GM12878 (cell line): ENCODE data around the gene CFAP299.

Experiments used
- CBFB ChIP-seq: IDR thresholded peaks from 2 replicates; pipeline ENCODE4 v1.6.1; 2016; ENCODE audit warnings: antibody characterized with exemption, low read depth
- CTCF ChIP-seq, 3 experiments: IDR thresholded peaks in 2 of 3; conservative IDR thresholded peaks in 1 of 3; 2 replicates each; pipeline ENCODE4 v1.5.1; 2011; ENCODE audit warnings: low read depth in 3 of 3, low read length in 3 of 3, mild to moderate bottlenecking in 3 of 3, control low read depth in 2 of 3, moderate library complexity in 2 of 3, inconsistent platforms in 1 of 3, mixed read lengths in 1 of 3; ENCODE audit not compliant: control insufficient read depth in 2 of 3, insufficient read depth in 1 of 3; ENCODE audit errors: extremely low read depth in 1 of 3
- ELK1 ChIP-seq: IDR thresholded peaks from 2 replicates; pipeline ENCODE4 v1.6.1; 2012; ENCODE audit warnings: low read depth, low read length, improper control_type of control experiment
- FOS ChIP-seq: IDR thresholded peaks from 3 replicates; pipeline ENCODE4 v1.6.1; 2011; ENCODE audit warnings: borderline replicate concordance; ENCODE audit not compliant: insufficient read length; ENCODE audit errors: extremely low read depth
- MTA3 ChIP-seq: IDR thresholded peaks from 2 replicates; pipeline ENCODE4 v1.6.1; 2012; ENCODE audit warnings: low read length, inconsistent platforms, borderline replicate concordance
- NRF1 ChIP-seq: conservative IDR thresholded peaks from 2 replicates; pipeline ENCODE4 v1.6.1; 2011; ENCODE audit warnings: mild to moderate bottlenecking, low read depth, low read length, improper control_type of control experiment
- RFX5 ChIP-seq: IDR thresholded peaks from 2 replicates; pipeline ENCODE4 v1.6.1; 2011; ENCODE audit warnings: low read depth, low read length, improper control_type of control experiment
- SP1 ChIP-seq: IDR thresholded peaks from one replicate; pipeline ENCODE4 v1.6.1; 2011; ENCODE audit warnings: low read depth, low read length
- ZSCAN29 ChIP-seq: fragments of 450-650 bp; IDR thresholded peaks from 2 replicates; pipeline ENCODE4 v1.6.1; 2017; ENCODE audit warnings: mild to moderate bottlenecking, moderate library complexity

- TF ChIP-seq SP1 (no peak), FOS (no peak), ZSCAN29 (no peak), MTA3 (no peak), CTCF (IDR thresholded peaks at IDR 0.05 in 2 of 3, conservative IDR thresholded peaks at IDR 0.05 in 1 of 3; ENCODE audit: control insufficient read depth in 2 of 3, extremely low read depth in 1 of 3, insufficient read depth in 1 of 3, low read depth in 3 of 3, low read length in 3 of 3) (no peak), ELK1 (no peak), CBFB (no peak), RFX5 (no peak), NRF1 (no peak)
Observed at GRCh38 chr4:80498725-80499124, 163.2 kb downstream of the CFAP299 start.
